K562 (cell line): ENCODE data around the gene DNM1. TPM values are rescaled to one million over a fixed set of nuclear protein-coding genes. Genes with fewer than 3 reads are reported as not detected.

Experiments
- ATAC-seq: fragments of 200-7000 bp; cut with Tn5 transposase; 3 replicates; pipeline ENCODE4 v1.9.1; 2020; ENCODE audit warnings: moderate library complexity
- BruUV-seq: library from RNA; stranded (reverse); fragments of 400-500 nt; replicated peaks from 2 replicates; lab custom pipeline; 2021; lab: Mats Ljungman, UMichigan
- CTCF ChIA-PET: fragments of 300-600 bp; formaldehyde crosslinking; extraction: SDS; loops from one replicate; lab custom pipeline; 2021; ENCODE audit warnings: low intra/inter-chr PET ratio; lab: Yijun Ruan, JAX
- POLR2A ChIA-PET: fragments of 300-600, 350-650 bp; sonication (Branson Sonifier 250); formaldehyde crosslinking; extraction: SDS; loops from one replicate; lab custom pipeline; 2021; ENCODE audit warnings: antibody characterized with exemption, inconsistent platforms; lab: Yijun Ruan, JAX
- DNase-seq, 4 experiments: peaks; one replicate each; pipeline versions ENCODE4 v3.0.0 to v3.0.0-alpha.2; 2011 to 2018; ENCODE audit warnings: low spot score in 3 of 4, mixed read lengths in 3 of 4; ENCODE audit errors: extremely low read depth in 1 of 4
- FAIRE-seq: peaks from 2 replicates; lab custom pipeline; 2011; peaks lifted over from hg19 to GRCh38; lab: Jason Lieb, UNC
- H2AFZ ChIP-seq: 2 replicates; pipeline ENCODE4 v1.6.0; 2011; ENCODE audit warnings: low read depth, low read length, control low read depth, inconsistent platforms
- H3K27ac ChIP-seq: fragments of 200-600 bp; 3 replicates; pipeline ENCODE4 v1.8.0; 2011; ENCODE audit warnings: low read depth, mild to moderate bottlenecking, control low read depth, inconsistent platforms, low read length, moderate library complexity, mixed read lengths; ENCODE audit errors: extremely low read depth
- H3K27me3 ChIP-seq, 2 experiments: fragments of 300-600 bp in 1 of 2; 2 replicates in 1 of 2; 3 replicates in 1 of 2; pipeline versions ENCODE4 v1.6.0 to v1.8.0; 2011; ENCODE audit warnings: inconsistent platforms in 2 of 2, low read length in 2 of 2, mild to moderate bottlenecking in 1 of 2, mixed read lengths in 1 of 2, moderate library complexity in 1 of 2; ENCODE audit not compliant: control insufficient read depth in 2 of 2, insufficient read depth in 2 of 2
- H3K36me3 ChIP-seq: fragments of 300-600 bp; 3 replicates; pipeline ENCODE4 v1.8.0; 2011; ENCODE audit warnings: mild to moderate bottlenecking, low read length, inconsistent platforms; ENCODE audit not compliant: control insufficient read depth, insufficient read depth
- H3K4me1 ChIP-seq, 2 experiments: fragments of 200-600 bp in 1 of 2; replicated peaks in 1 of 2; 2 replicates in 1 of 2; 3 replicates in 1 of 2; pipeline versions ENCODE4 v1.5.1 to v1.8.0; 2011; ENCODE audit warnings: inconsistent platforms in 2 of 2, low read length in 2 of 2, mild to moderate bottlenecking in 1 of 2, mixed read lengths in 1 of 2, moderate library complexity in 1 of 2; ENCODE audit not compliant: control insufficient read depth in 2 of 2, insufficient read depth in 2 of 2
- H3K4me2 ChIP-seq: 2 replicates; pipeline ENCODE4 v1.6.1; 2011; ENCODE audit warnings: low read length, control low read depth, inconsistent platforms, mixed read lengths; ENCODE audit not compliant: insufficient read depth
- H3K4me3 ChIP-seq: fragments of 200-600 bp; sonication (generic), shearing (Covaris generic); 2 replicates; pipeline ENCODE4 v1.5.1; 2016; ENCODE audit warnings: control low read depth, inconsistent platforms
- H3K79me2 ChIP-seq: fragments of 200-600 bp; 3 replicates; pipeline ENCODE4 v1.8.0; 2011; ENCODE audit warnings: low read length, inconsistent platforms; ENCODE audit not compliant: control insufficient read depth, insufficient read depth
- H3K9ac ChIP-seq, 2 experiments: 2 replicates each; pipeline versions ENCODE4 v1.6.0 to v1.6.1; 2011; ENCODE audit warnings: low read depth in 2 of 2, low read length in 2 of 2, control low read depth in 1 of 2, inconsistent platforms in 1 of 2, mild to moderate bottlenecking in 1 of 2, mixed read lengths in 1 of 2; ENCODE audit not compliant: insufficient read depth in 1 of 2
- H3K9me1 ChIP-seq: one replicate; pipeline ENCODE4 v1.6.0; 2011; ENCODE audit warnings: inconsistent platforms, mild to moderate bottlenecking, low read length, moderate library complexity; ENCODE audit not compliant: control insufficient read depth, insufficient read depth
- H3K9me3 ChIP-seq: replicated peaks from 2 replicates; pipeline ENCODE4 v1.5.1; 2011; ENCODE audit warnings: low read depth, low read length, inconsistent platforms; ENCODE audit not compliant: control insufficient read depth, insufficient read depth
- H4K20me1 ChIP-seq: replicated peaks from 2 replicates; pipeline ENCODE4 v1.6.1; 2011; ENCODE audit warnings: low read length, inconsistent platforms, mixed read lengths; ENCODE audit not compliant: control insufficient read depth, insufficient read depth
- ARID4B ChIP-seq: sonication (generic); formaldehyde crosslinking; IDR thresholded peaks from 2 replicates; pipeline ENCODE4 v1.8.0; 2022; ENCODE audit warnings: mild to moderate bottlenecking, missing genetic modification reagents
- FOXJ2 ChIP-seq: fragments of 200-800 bp; sonication (Bioruptor generic); IDR thresholded peaks from 2 replicates; pipeline ENCODE4 v1.6.1; 2016; ENCODE audit warnings: missing genetic modification characterization, missing compliant biosample characterization
- MTF1 ChIP-seq: fragments of 250-450 bp; sonication (Bioruptor Pico); IDR thresholded peaks from 2 replicates; pipeline ENCODE4 v1.9.0; 2021; ENCODE audit warnings: moderate library complexity, mild to moderate bottlenecking, inconsistent platforms, borderline replicate concordance
- REST ChIP-seq, 2 experiments: fragments of 450-650 bp; formaldehyde crosslinking in 1 of 2; IDR thresholded peaks; 2 replicates each; pipeline versions ENCODE4 v1.4.0 to v1.6.1; 2014 to 2020; ENCODE audit warnings: mild to moderate bottlenecking in 2 of 2, borderline replicate concordance in 1 of 2, low read depth in 1 of 2
- SMARCA5 ChIP-seq: fragments of 450-650 bp; IDR thresholded peaks from 2 replicates; pipeline ENCODE4 v1.6.1; 2016
- ZBTB7A ChIP-seq: IDR thresholded peaks from 2 replicates; pipeline ENCODE4 v1.6.1; 2011; ENCODE audit warnings: low read depth, mild to moderate bottlenecking, low read length, moderate library complexity, borderline replicate concordance; ENCODE audit not compliant: control insufficient read depth
- ZNF280B ChIP-seq: fragments of 250-450 bp; sonication (Bioruptor Pico); IDR thresholded peaks from 2 replicates; pipeline ENCODE4 v1.5.1; 2021; ENCODE audit warnings: mild to moderate bottlenecking
- WGBS: fragments of 100-300 bp; shearing (Covaris generic); methylation state at CpG from one replicate; pipeline ENCODE4 v1.1.6; 2016; ENCODE audit warnings: low coverage, mixed read lengths; ENCODE audit not compliant: insufficient coverage; ENCODE audit errors: missing lambda C conversion rate; 5-methylcytosine and 5-hydroxymethylcytosine counted together
- in situ Hi-C: fragments of 300-500 bp; cut with MboI; formaldehyde crosslinking; loops from 4 replicates; pipeline ENCODE4 v1.15.0; 2018; ENCODE audit warnings: inconsistent platforms, mixed read lengths
- intact Hi-C: fragments of 100-400 bp; cut with micrococcal nuclease; formaldehyde crosslinking; loops from 2 replicates; pipeline ENCODE4 v1.14.2; 2022
- polyA plus RNA-seq, 8 experiments: library from polyadenylated mRNA; depleted of rRNA in 4 of 8; stranded (reverse) in 5 of 8; unstranded in 3 of 8; fragments of >200 nt; fragmentation: Nextera tagmentation in 2 of 8; fragmentation: Illumina TruSeq in 1 of 8; extraction: Ambion mirVana in 2 of 8; extraction: Trizol in 1 of 8; gene quantifications; 2 replicates each; pipeline versions ENCODE4 v1.2.1 to v1.2.3, GENCODE V29; 2011 to 2014; ENCODE audit warnings: inconsistent platforms in 1 of 8, missing spikeins in 1 of 8
- total RNA-seq, 7 experiments: library from RNA; depleted of rRNA in 6 of 7; stranded (reverse); fragments of >200 nt in 6 of 7; fragmentation: Illumina TruSeq in 2 of 7; extraction: Trizol in 2 of 7; gene quantifications; 2 replicates each; pipeline versions ENCODE4 v1.2.1 to v1.2.3, GENCODE V29; 2011 to 2021; ENCODE audit warnings: low replicate concordance in 1 of 7

DNM1 gene
- total and polyA plus RNA-seq, 9 of the 15 experiments (the other 6 are each of a cell fraction or from before 2014, with no cell fraction given), result 0.39 to 23.1 (median 9.1) TPM

- in situ Hi-C loops (no loop called here), intact Hi-C loops (no loop called here)
- ATAC-seq (no peak), DNase-seq (no peak), FAIRE-seq (no peak)
- Histone ChIP-seq H3K79me2 (no peaks in the 10 kb centered on the region), H3K4me2 (no peak overlapping the region), H4K20me1 (peaks cover 5% of the 10 kb centered on the region; the same call in 1 of the 2 replicates), H3K27me3 (peaks cover 0 to under 1% of the 10 kb centered on the region in 2 experiments; a peak in 1 of 5 replicates), H3K9me3 (no peaks in the 10 kb centered on the region), H3K9me1 (no peaks in the 10 kb centered on the region), H3K9ac (no peak overlapping the region), H3K4me3 (no peak overlapping the region), H3K4me1 (peaks cover 0 to 30% of the 10 kb centered on the region in 2 experiments; a peak in 3 of 5 replicates), H3K27ac (no peak overlapping the region), H3K36me3 (peaks cover 6% of the 10 kb centered on the region; the same call in 1 of the 3 replicates), H2AFZ (no peak overlapping the region)
- BruUV-seq, result no TSS peak
- ChIA-PET POLR2A (interaction anchor here (0.6 to 2.7 kb wide), 4 partner anchors 10 to 874 kb away, joined by 3 to 8 read pairs (median 5); no protein-coding TSS in a partner anchor), CTCF (no interaction called here)
- 17% methylated on average over 5 of the region's 5 CpGs for WGBS
- TF ChIP-seq ARID4B (CRISPR knock-in tag) (no peak), ZNF280B (CRISPR knock-in tag) (no peak), MTF1 (CRISPR knock-in tag) (no peak), SMARCA5 (peak; percentile 85), ZBTB7A (peak; percentile 66; the same call in 1 of the 2 replicates), REST (IDR thresholded peaks at IDR 0.05; ENCODE audit: borderline replicate concordance) (no peak), REST (CRISPR knock-in tag; IDR thresholded peaks at IDR 0.05; ENCODE audit: low read depth) (no peak), FOXJ2 (tag) (no peak)
These were observed 23.2 kb downstream of the DNM1 start for GRCh38 chr9:128226412-128226801.
